HG03565 (cell line): ENCODE measurements around the gene ZDHHC14.
A peak's percentile ranks its signal among the peaks of the same experiment; 100 is the strongest.
"Not testable (repeated sequence)": the region's sequence is repeated elsewhere in the genome, so short reads cannot be mapped to it uniquely, and the experiment has no call there.

Source experiments
- ATAC-seq: cut with Tn5 transposase; IDR thresholded peaks from one replicate; pipeline ENCODE4 v1.9.1; 2021; ENCODE audit warnings: mild to moderate bottlenecking, moderate library complexity; ENCODE audit not compliant: unreplicated experiment

ZDHHC14 gene

DNA sequence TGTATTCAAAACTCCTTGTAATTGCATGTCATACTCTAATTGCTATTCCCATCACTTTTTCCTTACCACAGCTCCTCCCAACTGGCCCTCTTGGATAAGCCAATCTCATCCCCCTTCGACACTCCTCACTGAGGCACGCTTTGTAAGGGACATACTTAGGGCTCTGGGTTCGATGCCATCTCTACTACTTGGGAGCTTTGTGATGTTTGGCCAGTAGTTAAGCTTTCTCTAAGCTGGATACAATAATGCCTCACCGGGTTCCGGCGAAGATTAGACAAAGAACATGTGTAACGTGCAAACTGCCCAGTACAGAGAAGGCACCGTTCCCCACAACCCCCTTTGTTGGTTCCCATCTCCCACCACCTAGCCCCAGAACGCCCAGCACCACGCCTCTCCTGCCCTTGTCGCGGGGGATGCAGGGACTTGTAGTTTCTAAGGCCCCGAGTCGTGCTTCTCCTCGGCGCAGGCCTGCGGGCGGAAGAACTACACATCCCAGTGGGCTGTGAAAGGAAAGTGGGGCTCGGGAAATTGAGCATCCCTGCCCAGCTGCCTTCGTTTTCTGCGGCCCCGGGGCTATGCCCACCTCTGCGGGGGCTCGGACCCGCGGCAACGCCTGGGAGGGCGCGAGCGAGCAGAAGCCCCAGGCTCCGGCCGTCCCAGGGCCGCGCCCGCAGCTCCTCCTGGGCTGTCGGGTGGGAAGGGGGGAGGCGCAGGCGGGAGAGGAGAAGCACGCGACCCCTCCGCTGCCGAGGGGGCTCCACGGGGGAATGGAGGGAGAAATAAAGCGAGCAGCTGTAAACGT lies 1.1 kb upstream of the ZDHHC14 start:
- peak; percentile 60 for ATAC-seq

- no peak for ATAC-seq
Observed at GRCh38 chr6:157380458-157380778, 572 bp upstream of the ZDHHC14 start.

DNA sequence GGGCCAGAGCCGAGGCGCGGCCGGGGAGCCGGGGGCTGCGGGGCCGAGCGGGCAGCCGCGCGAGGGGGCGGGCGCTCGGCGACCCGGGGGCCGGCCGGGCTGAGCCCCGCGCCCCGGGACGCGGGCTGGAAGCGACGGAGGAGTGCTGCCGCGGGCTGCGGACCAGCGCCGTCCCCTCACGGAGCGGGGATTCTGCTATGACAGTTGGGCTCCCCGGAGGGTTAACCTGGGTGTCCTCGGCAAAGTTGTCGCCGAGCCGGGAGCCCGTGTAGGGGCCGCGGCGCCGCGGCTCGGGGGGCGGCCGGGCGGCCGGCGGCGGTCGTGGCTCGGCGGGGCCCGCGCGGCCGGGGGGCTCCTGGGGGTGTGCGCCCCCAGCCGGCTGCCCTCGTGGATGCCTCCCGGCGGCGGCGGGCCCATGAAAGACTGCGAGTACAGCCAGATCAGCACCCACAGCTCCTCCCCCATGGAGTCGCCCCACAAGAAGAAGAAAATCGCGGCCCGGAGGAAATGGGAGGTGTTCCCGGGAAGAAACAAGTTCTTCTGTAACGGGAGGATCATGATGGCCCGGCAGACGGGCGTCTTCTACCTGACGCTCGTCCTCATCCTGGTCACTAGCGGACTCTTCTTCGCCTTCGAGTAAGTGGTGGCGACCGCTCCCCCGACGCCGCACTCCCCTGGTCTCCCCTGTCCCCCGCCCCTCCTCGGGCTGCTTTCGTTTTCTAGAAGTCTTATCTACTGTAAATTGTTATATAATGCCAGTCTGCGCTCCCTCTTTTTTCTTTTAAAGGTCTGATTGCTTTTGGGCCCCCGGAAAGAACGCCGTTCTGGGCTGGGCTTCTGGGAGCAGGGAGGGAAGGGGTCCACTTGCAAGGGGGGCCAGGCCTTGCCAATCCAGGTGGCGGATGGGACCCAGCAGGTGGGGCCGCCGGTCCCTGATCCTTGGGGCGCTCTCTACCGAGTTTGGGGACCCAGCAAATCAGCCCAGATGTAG lies 936 bp downstream of the ZDHHC14 start:
- ATAC-seq: peak; percentile 19

DNA sequence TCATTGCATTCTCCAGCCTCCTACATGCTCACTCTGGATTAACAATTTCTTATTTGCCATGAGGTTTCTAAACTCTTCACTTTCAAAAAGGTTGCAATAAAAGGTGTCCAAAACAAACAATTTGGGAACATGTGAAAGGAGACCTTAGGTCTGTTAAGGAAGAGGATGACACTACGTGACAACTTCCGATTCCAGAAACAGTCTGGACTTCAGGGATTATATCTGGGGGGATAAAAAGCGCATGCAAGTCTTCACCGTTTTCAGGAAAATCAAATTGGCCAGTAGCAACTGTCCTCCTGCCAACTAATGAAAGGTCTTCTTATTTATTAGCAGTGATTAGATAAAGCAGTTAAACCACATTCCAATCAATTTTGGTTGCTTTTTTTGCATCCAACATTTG lies 1.8 kb downstream of the ZDHHC14 start:
- no peak for ATAC-seq

DNA sequence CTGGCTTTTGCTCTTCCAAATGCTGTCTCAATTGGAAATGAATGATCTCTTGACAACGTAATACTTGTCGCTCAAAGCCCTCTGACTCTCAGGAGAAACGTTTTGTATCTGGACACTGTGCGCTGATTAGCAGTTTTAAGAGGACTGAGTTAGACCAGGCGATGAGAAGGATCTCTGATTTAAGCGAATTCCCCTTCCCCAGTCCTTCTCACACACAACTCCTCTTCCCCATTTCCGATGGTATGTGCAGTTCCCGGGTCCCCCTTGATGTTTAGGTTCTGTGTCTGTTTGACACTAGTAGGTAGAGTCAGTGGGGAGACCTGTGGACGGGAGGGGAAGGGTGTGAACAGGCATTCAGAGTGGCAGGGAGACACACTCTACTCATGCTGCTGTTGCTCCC lies 2.5 kb downstream of the ZDHHC14 start:
- ATAC-seq: no peak

GRCh38 chr6:157384962-157385361 lies 4.0 kb downstream of the ZDHHC14 start:
- not testable (repeated sequence) for ATAC-seq

DNA sequence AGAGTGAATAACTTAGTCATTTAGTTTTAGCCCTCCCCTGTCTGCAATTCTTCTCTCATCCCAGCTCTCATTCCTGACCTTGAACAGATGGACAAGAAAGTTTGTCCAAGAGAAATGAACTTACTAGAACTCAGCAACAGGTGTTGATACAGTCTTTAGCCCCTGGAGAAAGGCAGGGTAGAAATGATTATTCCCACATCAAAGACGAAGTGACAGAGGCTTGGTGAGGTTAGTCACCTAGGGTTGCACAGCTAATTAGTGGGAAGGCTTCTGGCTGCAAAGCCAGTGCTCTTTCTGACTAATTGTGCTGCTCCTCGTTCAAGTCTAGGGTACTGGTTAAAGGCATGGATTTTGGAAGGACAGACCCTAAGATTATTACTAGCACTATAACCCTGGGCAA lies 4.5 kb downstream of the ZDHHC14 start:
- ATAC-seq: no peak

DNA sequence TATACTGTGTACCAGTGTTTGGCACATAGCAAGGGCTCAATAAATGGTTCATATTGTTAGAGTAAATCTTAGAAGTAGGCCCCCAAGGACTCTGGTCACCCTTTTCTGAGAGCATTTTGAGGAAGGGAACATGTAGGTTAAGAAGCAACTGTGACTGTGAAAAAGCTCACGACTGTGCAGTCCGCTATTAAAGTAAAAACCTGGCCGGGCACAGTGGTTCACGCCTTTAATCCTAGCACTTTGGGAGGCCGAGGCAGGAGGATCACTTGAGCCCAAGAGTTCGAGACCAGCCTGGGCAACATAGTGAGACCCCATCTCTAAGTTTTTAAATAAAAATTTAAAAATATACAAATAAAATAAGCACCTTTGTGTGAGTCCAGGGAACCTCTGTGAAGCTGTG lies 5.0 kb downstream of the ZDHHC14 start:
- no peak for ATAC-seq

GRCh38 chr6:157386454-157386853 lies 5.5 kb downstream of the ZDHHC14 start:
- no peak for ATAC-seq

GRCh38 chr6:157388924-157389323 lies 7.9 kb downstream of the ZDHHC14 start:
- no peak for ATAC-seq

GRCh38 chr6:157390273-157391060 lies 9.5 kb downstream of the ZDHHC14 start:
- ATAC-seq: no peak

GRCh38 chr6:157392927-157393668 lies 12.1 kb downstream of the ZDHHC14 start:
- no peak for ATAC-seq

GRCh38 chr6:157393669-157394327 lies 12.8 kb downstream of the ZDHHC14 start:
- ATAC-seq: no peak

DNA sequence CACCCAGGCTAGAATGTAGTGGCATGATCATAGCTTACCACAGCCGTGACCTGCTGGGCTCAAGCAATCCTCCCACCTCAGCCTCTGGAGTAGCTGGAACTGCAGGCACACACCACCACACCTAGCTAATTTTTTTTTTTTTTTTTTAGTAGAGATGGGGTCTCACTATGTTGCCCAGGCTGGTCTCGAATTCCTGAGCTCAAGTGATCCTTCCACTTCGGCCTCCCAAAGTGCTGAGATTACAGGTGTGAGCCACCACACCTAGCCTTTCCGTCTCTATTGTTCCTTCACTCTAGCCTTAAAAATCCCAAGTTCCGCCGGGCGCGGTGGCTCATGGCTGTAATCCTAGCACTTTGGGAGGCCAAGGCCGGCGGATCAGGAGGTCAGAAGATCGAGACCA lies 14.2 kb downstream of the ZDHHC14 start:
- ATAC-seq: not testable (repeated sequence)

DNA sequence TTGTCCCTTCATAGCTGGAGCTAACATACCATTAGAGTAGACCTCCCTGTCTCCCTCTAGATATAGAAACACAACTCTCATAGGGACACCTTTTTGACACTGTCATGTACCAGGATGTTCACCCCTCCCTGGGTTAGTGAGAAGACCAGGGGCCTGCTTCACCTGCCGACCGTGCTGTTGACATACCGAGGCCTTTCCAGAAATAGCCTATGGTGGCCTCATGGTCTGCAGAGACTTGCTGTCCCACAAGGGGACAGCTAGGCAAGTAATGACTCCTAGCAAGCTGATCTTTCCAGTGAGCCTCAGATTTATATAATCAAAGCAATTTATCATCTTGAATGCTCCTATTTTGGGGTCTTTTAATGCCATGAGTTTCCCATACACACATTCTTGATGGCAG lies 15.0 kb downstream of the ZDHHC14 start:
- no peak for ATAC-seq

DNA sequence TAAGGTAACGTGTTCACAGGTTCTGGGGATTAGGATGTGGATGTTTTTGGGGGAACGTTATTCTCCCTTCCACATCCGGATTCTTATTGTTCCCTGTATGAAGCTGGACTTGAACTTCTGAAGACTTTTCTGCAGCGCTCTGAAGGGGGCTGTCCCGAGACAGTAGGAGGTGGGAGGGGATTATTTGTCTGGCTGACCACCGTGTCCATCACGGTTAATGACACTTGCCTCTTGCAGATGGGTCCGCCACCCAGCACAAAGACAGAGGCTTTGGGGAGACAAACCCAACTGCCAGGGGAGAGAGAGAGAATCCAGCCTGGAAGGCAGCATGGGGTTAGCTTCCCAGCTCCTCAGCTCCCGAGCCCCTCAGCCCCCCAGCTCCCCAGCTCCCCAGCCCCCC lies 16.7 kb downstream of the ZDHHC14 start:
- ATAC-seq: no peak

- ATAC-seq: no peak
Observed at GRCh38 chr6:157398151-157398550, 17.2 kb downstream of the ZDHHC14 start.

GRCh38 chr6:157400676-157401075 lies 19.7 kb downstream of the ZDHHC14 start:
- no peak for ATAC-seq

GRCh38 chr6:157401734-157402338 lies 20.8 kb downstream of the ZDHHC14 start:
- ATAC-seq: no peak
